GM18519 (cell line): ENCODE data around the gene PPARG.

Experiments
- ATAC-seq: cut with Tn5 transposase; IDR thresholded peaks from one replicate; pipeline ENCODE4 v1.9.1; 2021; ENCODE audit warnings: mild to moderate bottlenecking, moderate library complexity; ENCODE audit not compliant: unreplicated experiment, low FRiP score

Gene PPARG

GRCh38 chr3:12308517-12308916 is 19.6 kb downstream of the PPARG start:
- no peak for ATAC-seq

GRCh38 chr3:12309716-12310115 is 20.8 kb downstream of the PPARG start:
- ATAC-seq, result no peak

GRCh38 chr3:12312010-12312409 is 23.1 kb downstream of the PPARG start:
- no peak for ATAC-seq

GRCh38 chr3:12313519-12313918 is 24.6 kb downstream of the PPARG start:
- ATAC-seq, result no peak

GRCh38 chr3:12316253-12316652 is 27.4 kb downstream of the PPARG start:
- ATAC-seq, result no peak

GRCh38 chr3:12316729-12317351 is 28.0 kb downstream of the PPARG start:
- ATAC-seq, result no peak

GRCh38 chr3:12317914-12318313 is 29.0 kb downstream of the PPARG start:
- ATAC-seq, result no peak

GRCh38 chr3:12318758-12319621 is 30.1 kb downstream of the PPARG start:
- ATAC-seq, result no peak

- ATAC-seq, result no peak
Measured at GRCh38 chr3:12321015-12321414, 32.1 kb downstream of the PPARG start.

- no peak for ATAC-seq
Measured at GRCh38 chr3:12323237-12323636, 34.4 kb downstream of the PPARG start.

GRCh38 chr3:12325586-12326515 is 37.0 kb downstream of the PPARG start:
- ATAC-seq, result no peak

- ATAC-seq, result no peak
Measured at GRCh38 chr3:12327021-12327420, 38.2 kb downstream of the PPARG start.

- ATAC-seq, result no peak
Measured at GRCh38 chr3:12328132-12328836, 39.4 kb downstream of the PPARG start.

- ATAC-seq, result no peak
Measured at GRCh38 chr3:12328837-12329462, 40.1 kb downstream of the PPARG start.

GRCh38 chr3:12334786-12335185 is 45.9 kb downstream of the PPARG start:
- ATAC-seq, result no peak

- ATAC-seq, result no peak
Measured at GRCh38 chr3:12335421-12335820, 46.6 kb downstream of the PPARG start.

- no peak for ATAC-seq
Measured at GRCh38 chr3:12336099-12336498, 47.2 kb downstream of the PPARG start.

GRCh38 chr3:12338595-12339546 is 50.0 kb downstream of the PPARG start:
- no peak for ATAC-seq
